Right lobe of liver (tissue), 6 donors: ENCODE results near the gene TM4SF18. TPM values are rescaled to one million over a fixed set of nuclear protein-coding genes. Genes with fewer than 3 reads are reported as not detected.

Source experiments
- ATAC-seq, 4 donors: fragments of 200-7000 bp; cut with Tn5 transposase; one replicate each; pipeline ENCODE4 v1.9.1; 2020; ENCODE audit warnings: mild to moderate bottlenecking in 4 of 4, moderate library complexity in 4 of 4
- DNase-seq, 3 donors: peaks; one replicate each; pipeline ENCODE4 v3.0.0-alpha.2; 2020
- H3K27ac ChIP-seq, 3 donors: fragments of 200-600 bp; one replicate each; pipeline ENCODE4 v1.8.0; 2022
- H3K27me3 ChIP-seq, 2 donors: fragments of 200-600 bp; one replicate each; pipeline ENCODE4 v1.8.0; 2022
- H3K36me3 ChIP-seq, 4 donors: fragments of 200-600 bp; sonication (generic) in 1 of 4; one replicate each; pipeline versions ENCODE4 v1.5.1 to v1.8.0; 2017 to 2022; ENCODE audit warnings: control low read depth in 1 of 4
- H3K4me1 ChIP-seq, 4 donors: fragments of 200-600 bp; sonication (generic) in 1 of 4; one replicate each; pipeline versions ENCODE4 v1.5.1 to v1.8.0; 2017 to 2022; ENCODE audit warnings: control low read depth in 1 of 4
- H3K4me3 ChIP-seq, 3 donors: fragments of 200-600 bp; one replicate each; pipeline ENCODE4 v1.8.0; 2022
- H3K9me3 ChIP-seq, 4 donors: fragments of 200-600 bp; sonication (generic) in 1 of 4; one replicate each; pipeline versions ENCODE4 v1.5.1 to v1.8.0; 2017 to 2022; ENCODE audit warnings: control low read depth in 1 of 4
- POLR2A ChIP-seq: fragments of 450-650 bp; IDR thresholded peaks from one replicate; pipeline ENCODE4 v1.6.1; 2017; ENCODE audit warnings: antibody characterized with exemption, mild to moderate bottlenecking
- WGBS: methylation state at CpG from one replicate; pipeline ENCODE4 v1.1.6; 2018; ENCODE audit warnings: low coverage, low lambda C conversion rate; ENCODE audit not compliant: insufficient coverage; ENCODE audit errors: missing lambda C conversion rate; 5-methylcytosine and 5-hydroxymethylcytosine counted together
- intact Hi-C, 2 donors: fragments of 100-400 bp; cut with DNase I; formaldehyde crosslinking; loops; one replicate each; pipeline versions ENCODE4 v1.11.2 to v1.14.1; 2022
- total RNA-seq, 6 experiments: library from RNA; depleted of rRNA in 2 of 6; stranded (reverse); fragments of >200 nt in 2 of 6; fragmentation: NEBNext Ultra II Directional in 3 of 6; extraction: Animal tissue kit (Norgen Biotek cat#: 25700) in 3 of 6; gene quantifications; one replicate each; pipeline versions ENCODE4 v1.1.0 to v1.2.4, GENCODE V29; 2016 to 2023
- TF ChIP-seq, protein P1 (sequence below), 4 donors: fragments of 200-600 bp in 3 of 4; fragments of 450-650 bp in 1 of 4; IDR thresholded peaks; one replicate each; pipeline versions ENCODE4 v1.5.1 to v1.8.0; 2016 to 2022; ENCODE audit warnings: antibody characterized with exemption in 4 of 4, mild to moderate bottlenecking in 2 of 4
- donor health status: DM: no; HTN: yes; CAD: no.
- donor health status: DM: no; HTN: no; CAD: no.
- donor health status: DM: no; HTN: no; CAD: no.
- donor health status: DM: no; HTN: yes; CAD: no.
- donor health status: DM: no; HTN: yes; CAD: no.

The TM4SF18 gene
- total RNA-seq, 6 experiments from 2014 or later: 1.8 to 4.6 (median 3.1) TPM

GRCh38 chr3:149325581-149325980, 7.9 kb downstream of the TM4SF18 start:
- Histone ChIP-seq H3K27ac (no peak overlapping the region), H3K36me3 (no peaks in the 10 kb centered on the region), H3K4me3 (no peak overlapping the region), H3K9me3 (no peaks in the 10 kb centered on the region), H3K4me1 (no peaks in the 10 kb centered on the region), H3K27me3 (no peaks in the 10 kb centered on the region)
- no peak for DNase-seq
- intact Hi-C loops: no loop called here
- peak; percentile 36 to 80 (median 74) for ATAC-seq
- TF ChIP-seq, protein P1, sequence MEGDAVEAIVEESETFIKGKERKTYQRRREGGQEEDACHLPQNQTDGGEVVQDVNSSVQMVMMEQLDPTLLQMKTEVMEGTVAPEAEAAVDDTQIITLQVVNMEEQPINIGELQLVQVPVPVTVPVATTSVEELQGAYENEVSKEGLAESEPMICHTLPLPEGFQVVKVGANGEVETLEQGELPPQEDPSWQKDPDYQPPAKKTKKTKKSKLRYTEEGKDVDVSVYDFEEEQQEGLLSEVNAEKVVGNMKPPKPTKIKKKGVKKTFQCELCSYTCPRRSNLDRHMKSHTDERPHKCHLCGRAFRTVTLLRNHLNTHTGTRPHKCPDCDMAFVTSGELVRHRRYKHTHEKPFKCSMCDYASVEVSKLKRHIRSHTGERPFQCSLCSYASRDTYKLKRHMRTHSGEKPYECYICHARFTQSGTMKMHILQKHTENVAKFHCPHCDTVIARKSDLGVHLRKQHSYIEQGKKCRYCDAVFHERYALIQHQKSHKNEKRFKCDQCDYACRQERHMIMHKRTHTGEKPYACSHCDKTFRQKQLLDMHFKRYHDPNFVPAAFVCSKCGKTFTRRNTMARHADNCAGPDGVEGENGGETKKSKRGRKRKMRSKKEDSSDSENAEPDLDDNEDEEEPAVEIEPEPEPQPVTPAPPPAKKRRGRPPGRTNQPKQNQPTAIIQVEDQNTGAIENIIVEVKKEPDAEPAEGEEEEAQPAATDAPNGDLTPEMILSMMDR (IDR thresholded peaks at IDR 0.05): no peak
- TF ChIP-seq POLR2A: no peak

- H3K27me3 ChIP-seq: no peaks in the 10 kb centered on the region
- DNase-seq: no peak
- no peaks in the 10 kb centered on the region for H3K9me3 ChIP-seq
- no peaks in the 10 kb centered on the region for H3K4me1 ChIP-seq
- H3K4me3 ChIP-seq: no peak overlapping the region
- H3K27ac ChIP-seq: no peak overlapping the region
- ATAC-seq: no peak
- TF ChIP-seq, protein P1 (IDR thresholded peaks at IDR 0.05): no peak
- no peak for TF ChIP-seq POLR2A
- intact Hi-C loops: no loop called here
- no peaks in the 10 kb centered on the region for H3K36me3 ChIP-seq
These were observed 9.1 kb downstream of the TM4SF18 start for GRCh38 chr3:149324332-149324731.

GRCh38 chr3:149321640-149322039, 11.8 kb downstream of the TM4SF18 start:
- Histone ChIP-seq H3K27ac (no peak overlapping the region), H3K4me1 (no peaks in the 10 kb centered on the region), H3K4me3 (no peak overlapping the region), H3K36me3 (no peaks in the 10 kb centered on the region), H3K27me3 (no peaks in the 10 kb centered on the region), H3K9me3 (no peaks in the 10 kb centered on the region)
- no peak for ATAC-seq
- intact Hi-C loops: no loop called here
- no peak for DNase-seq
- TF ChIP-seq POLR2A: no peak
- TF ChIP-seq, protein P1 (IDR thresholded peaks at IDR 0.05): no peak
- 69% methylated on average over 2 of the region's 2 CpGs for WGBS

DNA sequence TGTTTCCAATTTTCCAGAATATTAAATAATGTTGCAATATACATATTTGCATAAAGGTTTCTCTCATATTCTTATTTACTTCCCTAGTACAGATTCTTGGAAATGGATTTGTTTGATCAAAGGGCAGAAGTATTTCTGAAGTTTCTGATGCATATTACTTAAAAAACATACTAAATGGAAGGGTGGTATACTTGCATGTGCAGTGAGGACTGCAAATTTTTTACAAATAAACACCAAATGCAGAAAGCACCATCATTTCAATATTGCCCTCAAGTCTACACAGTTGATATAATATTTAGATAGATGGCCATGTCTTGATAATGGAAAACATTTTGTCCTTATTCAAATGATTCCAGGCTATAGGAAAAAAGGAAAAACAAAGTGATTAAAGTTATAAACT, 12.3 kb downstream of the TM4SF18 start:
- Histone ChIP-seq H3K9me3 (no peaks in the 10 kb centered on the region), H3K4me3 (no peak overlapping the region), H3K27ac (no peak overlapping the region), H3K27me3 (no peaks in the 10 kb centered on the region), H3K36me3 (no peaks in the 10 kb centered on the region), H3K4me1 (no peaks in the 10 kb centered on the region)
- intact Hi-C loops: no loop called here
- DNase-seq: no peak
- no peak for ATAC-seq
- TF ChIP-seq POLR2A: no peak
- TF ChIP-seq, protein P1 (IDR thresholded peaks at IDR 0.05): no peak

DNA sequence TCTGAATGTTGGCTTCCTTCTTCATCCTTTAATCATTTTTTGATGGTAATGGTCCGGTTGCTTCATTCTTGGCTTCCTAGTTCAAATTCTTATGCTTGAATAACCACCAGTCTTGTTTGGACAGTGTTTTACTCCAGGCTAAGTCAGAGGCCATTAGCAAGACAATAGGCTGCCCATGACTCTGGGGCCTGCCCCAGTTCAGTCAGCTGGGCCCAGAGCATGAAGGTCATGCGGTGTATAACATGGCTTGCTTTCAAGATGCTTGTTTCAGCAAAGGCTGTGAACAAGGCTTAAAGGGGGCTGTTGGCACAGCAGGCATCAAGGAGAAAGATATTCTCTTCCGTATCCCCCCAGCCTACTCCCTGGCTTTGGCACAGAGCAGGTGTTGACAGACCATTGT, 13.7 kb downstream of the TM4SF18 start:
- no peak overlapping the region for H3K27ac ChIP-seq
- H3K27me3 ChIP-seq: no peaks in the 10 kb centered on the region
- no peak for DNase-seq
- ATAC-seq: no peak
- peaks cover 0 to 8% (median 4%) of the 10 kb centered on the region in 4 donors for H3K4me1 ChIP-seq
- 90% methylated on average over 3 of the region's 3 CpGs for WGBS
- TF ChIP-seq, protein P1 (IDR thresholded peaks at IDR 0.05): no peak
- TF ChIP-seq POLR2A: no peak
- no peaks in the 10 kb centered on the region for H3K36me3 ChIP-seq
- intact Hi-C loops: no loop called here
- H3K9me3 ChIP-seq: no peaks in the 10 kb centered on the region
- H3K4me3 ChIP-seq: no peak overlapping the region
